ENCODE data around the gene BCL7A. TPM values are rescaled to one million over a fixed set of nuclear protein-coding genes. Genes with fewer than 3 reads are reported as not detected.

BCL7A gene
- total and polyA plus RNA-seq, 9 of the 15 experiments (the other 6 are each of a cell fraction or from before 2014, with no cell fraction given) = 0.25 to 21.9 (median 14.9) TPM

DNA sequence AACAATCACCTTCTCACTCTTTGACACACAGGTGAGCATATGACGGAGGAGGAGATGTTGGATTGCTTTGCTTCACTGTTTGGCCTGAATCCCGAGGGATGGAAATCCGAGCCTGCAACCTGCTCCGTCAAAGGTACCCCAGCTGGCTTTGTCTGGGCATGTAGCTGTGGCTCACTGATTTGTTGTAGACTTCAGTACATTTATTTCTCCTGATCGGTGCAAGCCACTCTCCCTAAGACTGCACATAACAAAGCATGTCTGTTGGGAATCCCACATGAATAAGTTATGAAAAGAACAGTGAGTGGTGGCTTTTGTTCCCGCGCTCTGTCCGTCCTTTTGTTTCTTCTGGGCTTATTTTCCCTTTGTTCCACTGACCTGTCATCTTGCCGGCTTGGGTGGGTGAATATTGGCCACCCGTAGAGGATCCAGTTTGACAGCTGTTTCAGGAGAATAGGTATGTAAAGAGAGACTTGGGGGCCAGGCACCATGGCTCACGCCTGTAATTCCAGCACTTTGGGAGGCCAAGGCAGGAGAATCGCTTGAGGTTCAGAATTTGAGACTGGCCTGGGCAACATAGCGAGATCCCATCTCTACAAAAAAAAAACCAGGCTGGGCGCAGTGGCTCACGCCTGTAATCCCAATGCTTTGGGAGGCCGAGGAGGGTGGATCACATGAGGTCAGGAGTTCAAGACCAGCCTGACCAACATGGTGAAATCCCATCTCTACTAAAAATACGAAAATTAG is 20.0 kb upstream of the BCL7A start:
- DNase-seq (ENCODE audit: extremely low read depth in 1 of 4, low spot score in 3 of 4) = no peak
- no peak for FAIRE-seq
- in situ Hi-C loops (cut with MboI) (no loop called here), intact Hi-C loops (cut with micrococcal nuclease) (no loop called here)
- Histone ChIP-seq H4K20me1 (replicated peaks; ENCODE audit: control insufficient read depth, insufficient read depth, low read length) (no peaks in the 10 kb centered on the region), H3K4me3 (no peak overlapping the region), H3K9me3 (replicated peaks; ENCODE audit: control insufficient read depth, insufficient read depth, low read depth, low read length) (peaks cover 2% of the 10 kb centered on the region; the same call in 1 of the 2 replicates), H2AFZ (ENCODE audit: low read depth, low read length) (no peak overlapping the region), H3K9ac (ENCODE audit: insufficient read depth in 1 of 2, low read depth in 2 of 2, low read length in 2 of 2) (no peak overlapping the region), H3K9me1 (ENCODE audit: control insufficient read depth, insufficient read depth, low read length) (no peaks in the 10 kb centered on the region), H3K27me3 (ENCODE audit: control insufficient read depth in 2 of 2, insufficient read depth in 2 of 2, low read length in 2 of 2) (peaks cover 5 to 7% of the 10 kb centered on the region in 2 experiments; a peak in 3 of 5 replicates), H3K4me2 (ENCODE audit: insufficient read depth, low read length) (no peak overlapping the region), H3K36me3 (ENCODE audit: control insufficient read depth, insufficient read depth, low read length) (no peaks in the 10 kb centered on the region), H3K4me1 (replicated peaks in 1 of 2; ENCODE audit: control insufficient read depth in 2 of 2, insufficient read depth in 2 of 2, low read length in 2 of 2) (peaks cover 10 to 11% of the 10 kb centered on the region in 2 experiments; a peak in 4 of 5 replicates), H3K79me2 (ENCODE audit: control insufficient read depth, insufficient read depth, low read length) (no peaks in the 10 kb centered on the region), H3K27ac (ENCODE audit: extremely low read depth, low read depth, low read length) (no peak overlapping the region)
- no peak for ATAC-seq
- no TSS peak for BruUV-seq (replicated peaks)
- 51% methylated on average over 17 of the region's 17 CpGs for WGBS (ENCODE audit: insufficient coverage, low coverage, missing lambda C conversion rate)
- ChIA-PET POLR2A (interaction anchor here (0.5 to 1.3 kb wide), 3 partner anchors 21 to 40 kb away, joined by 3 to 7 read pairs (median 3); no protein-coding TSS in a partner anchor), CTCF (ENCODE audit: low intra/inter-chr PET ratio) (no interaction called here)
- TF ChIP-seq ZNF197 (CRISPR knock-in tag; IDR thresholded peaks at IDR 0.05; ENCODE audit: low read depth) (no peak), RFX7 (CRISPR knock-in tag; IDR thresholded peaks at IDR 0.05) (no peak), ZNF121 (CRISPR knock-in tag; conservative IDR thresholded peaks at IDR 0.05) (peak; percentile 77), NR2C2 (CRISPR knock-in tag; IDR thresholded peaks at IDR 0.05) (no peak), NR2C2 (tag; IDR thresholded peaks at IDR 0.05) (no peak)
